HepG2 (cell line): ENCODE measurements around the gene BCAN. TPM values are rescaled to one million over a fixed set of nuclear protein-coding genes. Genes with fewer than 3 reads are reported as not detected.

ENCODE experiments used
- KMT2A ChIP-seq: sonication (generic); formaldehyde crosslinking; IDR thresholded peaks from 2 replicates; pipeline ENCODE4 v1.4.0; 2020; ENCODE audit warnings: missing genetic modification reagents
- KMT2B ChIP-seq: IDR thresholded peaks from 2 replicates; pipeline ENCODE4 v1.6.1; 2016; ENCODE audit warnings: missing genetic modification reagents, missing compliant biosample characterization
- ZNF264 ChIP-seq: sonication (generic); formaldehyde crosslinking; IDR thresholded peaks from 2 replicates; pipeline ENCODE4 v1.4.0; 2020; ENCODE audit warnings: missing genetic modification reagents
- ZNF550 ChIP-seq: sonication (generic); formaldehyde crosslinking; IDR thresholded peaks from 2 replicates; pipeline ENCODE4 v1.4.0; 2020; ENCODE audit warnings: mild to moderate bottlenecking, missing genetic modification reagents, borderline replicate concordance
- ZNF569 ChIP-seq: sonication (generic); formaldehyde crosslinking; IDR thresholded peaks from 2 replicates; pipeline ENCODE4 v1.5.0; 2020; ENCODE audit warnings: mild to moderate bottlenecking, missing genetic modification reagents, moderate library complexity, borderline replicate concordance
- ZNF670 ChIP-seq: sonication (generic); formaldehyde crosslinking; IDR thresholded peaks from 2 replicates; pipeline ENCODE4 v1.8.0; 2022; ENCODE audit warnings: mild to moderate bottlenecking, missing genetic modification reagents, borderline replicate concordance
- polyA plus RNA-seq, 8 experiments: library from polyadenylated mRNA; depleted of rRNA in 3 of 8; stranded (reverse) in 7 of 8; unstranded in 1 of 8; fragments of >200 nt; fragmentation: Illumina TruSeq in 4 of 8; extraction: Trizol in 4 of 8; gene quantifications; 2 replicates each; pipeline versions ENCODE4 v1.2.1 to v1.2.3, GENCODE V29; 2011 to 2016; ENCODE audit warnings: low read depth in 4 of 8, missing spikeins in 1 of 8, mixed read lengths in 1 of 8; ENCODE audit not compliant: insufficient read depth in 1 of 8
- total RNA-seq, 5 experiments: library from RNA; depleted of rRNA; stranded (reverse); fragments of >200 nt; fragmentation: Illumina TruSeq; extraction: Trizol; gene quantifications; 2 replicates each; pipeline ENCODE4 v1.2.3, GENCODE V29; 2016; ENCODE audit warnings: low read depth in 1 of 5
- TF ChIP-seq, protein P1 (sequence below): sonication (generic); formaldehyde crosslinking; conservative IDR thresholded peaks from 2 replicates; pipeline ENCODE4 v1.8.1; 2023; ENCODE audit warnings: missing genetic modification reagents
- TF ChIP-seq, protein P2 (sequence below): sonication (generic); formaldehyde crosslinking; IDR thresholded peaks from 2 replicates; pipeline ENCODE4 v1.9.0; 2021; ENCODE audit warnings: missing genetic modification reagents, borderline replicate concordance
- TF ChIP-seq, protein P3 (sequence below), 2 experiments: sonication (generic) in 1 of 2; formaldehyde crosslinking in 1 of 2; IDR thresholded peaks; 2 replicates each; pipeline versions ENCODE4 v1.4.0 to v1.6.1; 2016 to 2020; ENCODE audit warnings: borderline replicate concordance in 1 of 2, low read depth in 1 of 2, mild to moderate bottlenecking in 1 of 2, missing genetic modification reagents in 1 of 2
- TF ChIP-seq, protein P4 (sequence below): sonication (generic); formaldehyde crosslinking; IDR thresholded peaks from 2 replicates; pipeline ENCODE4 v1.4.0; 2020; ENCODE audit warnings: mild to moderate bottlenecking, missing genetic modification reagents

Gene BCAN
- total and polyA plus RNA-seq, 2 of the 13 experiments (the other 11 are each of a cell fraction or from before 2014, with no cell fraction given) = not detected

DNA sequence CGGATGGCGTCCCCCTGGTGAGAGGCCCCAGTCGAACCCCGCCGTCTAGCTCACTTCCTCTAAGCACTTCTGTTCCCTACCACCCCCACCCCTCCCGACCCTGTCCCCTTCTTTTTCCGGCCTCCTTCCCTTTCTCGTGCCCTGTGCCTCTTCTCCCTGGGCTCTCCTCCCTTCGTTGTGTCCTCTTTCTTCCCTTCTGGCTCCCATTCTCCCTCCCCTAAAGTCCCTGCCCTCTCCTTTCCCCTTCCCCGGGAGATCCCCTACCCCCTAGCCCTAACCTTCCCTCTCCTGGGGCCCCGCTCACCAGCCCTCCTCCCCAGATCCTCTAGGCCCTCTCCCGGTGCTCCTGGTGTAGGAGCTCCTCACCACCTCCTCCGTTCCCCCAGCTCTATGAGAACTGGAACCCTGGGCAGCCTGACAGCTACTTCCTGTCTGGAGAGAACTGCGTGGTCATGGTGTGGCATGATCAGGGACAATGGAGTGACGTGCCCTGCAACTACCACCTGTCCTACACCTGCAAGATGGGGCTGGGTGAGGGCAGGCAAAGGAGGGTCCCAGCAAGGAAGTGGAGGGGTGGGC is 15.9 kb downstream of the BCAN start (continued):
- TF ChIP-seq, protein P1, sequence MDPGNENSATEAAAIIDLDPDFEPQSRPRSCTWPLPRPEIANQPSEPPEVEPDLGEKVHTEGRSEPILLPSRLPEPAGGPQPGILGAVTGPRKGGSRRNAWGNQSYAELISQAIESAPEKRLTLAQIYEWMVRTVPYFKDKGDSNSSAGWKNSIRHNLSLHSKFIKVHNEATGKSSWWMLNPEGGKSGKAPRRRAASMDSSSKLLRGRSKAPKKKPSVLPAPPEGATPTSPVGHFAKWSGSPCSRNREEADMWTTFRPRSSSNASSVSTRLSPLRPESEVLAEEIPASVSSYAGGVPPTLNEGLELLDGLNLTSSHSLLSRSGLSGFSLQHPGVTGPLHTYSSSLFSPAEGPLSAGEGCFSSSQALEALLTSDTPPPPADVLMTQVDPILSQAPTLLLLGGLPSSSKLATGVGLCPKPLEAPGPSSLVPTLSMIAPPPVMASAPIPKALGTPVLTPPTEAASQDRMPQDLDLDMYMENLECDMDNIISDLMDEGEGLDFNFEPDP (CRISPR knock-in tag) = no peak
- TF ChIP-seq ZNF550 (no peak), KMT2A (CRISPR knock-in tag) (no peak), ZNF264 (CRISPR knock-in tag) (no peak), KMT2B (CRISPR knock-in tag) (no peak), ZNF569 (CRISPR knock-in tag) (no peak), ZNF670 (CRISPR knock-in tag) (no peak)
- TF ChIP-seq, protein P2, sequence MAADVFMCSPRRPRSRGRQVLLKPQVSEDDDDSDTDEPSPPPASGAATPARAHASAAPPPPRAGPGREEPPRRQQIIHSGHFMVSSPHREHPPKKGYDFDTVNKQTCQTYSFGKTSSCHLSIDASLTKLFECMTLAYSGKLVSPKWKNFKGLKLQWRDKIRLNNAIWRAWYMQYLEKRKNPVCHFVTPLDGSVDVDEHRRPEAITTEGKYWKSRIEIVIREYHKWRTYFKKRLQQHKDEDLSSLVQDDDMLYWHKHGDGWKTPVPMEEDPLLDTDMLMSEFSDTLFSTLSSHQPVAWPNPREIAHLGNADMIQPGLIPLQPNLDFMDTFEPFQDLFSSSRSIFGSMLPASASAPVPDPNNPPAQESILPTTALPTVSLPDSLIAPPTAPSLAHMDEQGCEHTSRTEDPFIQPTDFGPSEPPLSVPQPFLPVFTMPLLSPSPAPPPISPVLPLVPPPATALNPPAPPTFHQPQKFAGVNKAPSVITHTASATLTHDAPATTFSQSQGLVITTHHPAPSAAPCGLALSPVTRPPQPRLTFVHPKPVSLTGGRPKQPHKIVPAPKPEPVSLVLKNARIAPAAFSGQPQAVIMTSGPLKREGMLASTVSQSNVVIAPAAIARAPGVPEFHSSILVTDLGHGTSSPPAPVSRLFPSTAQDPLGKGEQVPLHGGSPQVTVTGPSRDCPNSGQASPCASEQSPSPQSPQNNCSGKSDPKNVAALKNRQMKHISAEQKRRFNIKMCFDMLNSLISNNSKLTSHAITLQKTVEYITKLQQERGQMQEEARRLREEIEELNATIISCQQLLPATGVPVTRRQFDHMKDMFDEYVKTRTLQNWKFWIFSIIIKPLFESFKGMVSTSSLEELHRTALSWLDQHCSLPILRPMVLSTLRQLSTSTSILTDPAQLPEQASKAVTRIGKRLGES = no peak
- TF ChIP-seq, protein P3, sequence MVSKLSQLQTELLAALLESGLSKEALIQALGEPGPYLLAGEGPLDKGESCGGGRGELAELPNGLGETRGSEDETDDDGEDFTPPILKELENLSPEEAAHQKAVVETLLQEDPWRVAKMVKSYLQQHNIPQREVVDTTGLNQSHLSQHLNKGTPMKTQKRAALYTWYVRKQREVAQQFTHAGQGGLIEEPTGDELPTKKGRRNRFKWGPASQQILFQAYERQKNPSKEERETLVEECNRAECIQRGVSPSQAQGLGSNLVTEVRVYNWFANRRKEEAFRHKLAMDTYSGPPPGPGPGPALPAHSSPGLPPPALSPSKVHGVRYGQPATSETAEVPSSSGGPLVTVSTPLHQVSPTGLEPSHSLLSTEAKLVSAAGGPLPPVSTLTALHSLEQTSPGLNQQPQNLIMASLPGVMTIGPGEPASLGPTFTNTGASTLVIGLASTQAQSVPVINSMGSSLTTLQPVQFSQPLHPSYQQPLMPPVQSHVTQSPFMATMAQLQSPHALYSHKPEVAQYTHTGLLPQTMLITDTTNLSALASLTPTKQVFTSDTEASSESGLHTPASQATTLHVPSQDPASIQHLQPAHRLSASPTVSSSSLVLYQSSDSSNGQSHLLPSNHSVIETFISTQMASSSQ (IDR thresholded peaks at IDR 0.05; ENCODE audit: low read depth) = no peak
- TF ChIP-seq, protein P3 (CRISPR knock-in tag; IDR thresholded peaks at IDR 0.05; ENCODE audit: borderline replicate concordance) = no peak
- TF ChIP-seq, protein P4, sequence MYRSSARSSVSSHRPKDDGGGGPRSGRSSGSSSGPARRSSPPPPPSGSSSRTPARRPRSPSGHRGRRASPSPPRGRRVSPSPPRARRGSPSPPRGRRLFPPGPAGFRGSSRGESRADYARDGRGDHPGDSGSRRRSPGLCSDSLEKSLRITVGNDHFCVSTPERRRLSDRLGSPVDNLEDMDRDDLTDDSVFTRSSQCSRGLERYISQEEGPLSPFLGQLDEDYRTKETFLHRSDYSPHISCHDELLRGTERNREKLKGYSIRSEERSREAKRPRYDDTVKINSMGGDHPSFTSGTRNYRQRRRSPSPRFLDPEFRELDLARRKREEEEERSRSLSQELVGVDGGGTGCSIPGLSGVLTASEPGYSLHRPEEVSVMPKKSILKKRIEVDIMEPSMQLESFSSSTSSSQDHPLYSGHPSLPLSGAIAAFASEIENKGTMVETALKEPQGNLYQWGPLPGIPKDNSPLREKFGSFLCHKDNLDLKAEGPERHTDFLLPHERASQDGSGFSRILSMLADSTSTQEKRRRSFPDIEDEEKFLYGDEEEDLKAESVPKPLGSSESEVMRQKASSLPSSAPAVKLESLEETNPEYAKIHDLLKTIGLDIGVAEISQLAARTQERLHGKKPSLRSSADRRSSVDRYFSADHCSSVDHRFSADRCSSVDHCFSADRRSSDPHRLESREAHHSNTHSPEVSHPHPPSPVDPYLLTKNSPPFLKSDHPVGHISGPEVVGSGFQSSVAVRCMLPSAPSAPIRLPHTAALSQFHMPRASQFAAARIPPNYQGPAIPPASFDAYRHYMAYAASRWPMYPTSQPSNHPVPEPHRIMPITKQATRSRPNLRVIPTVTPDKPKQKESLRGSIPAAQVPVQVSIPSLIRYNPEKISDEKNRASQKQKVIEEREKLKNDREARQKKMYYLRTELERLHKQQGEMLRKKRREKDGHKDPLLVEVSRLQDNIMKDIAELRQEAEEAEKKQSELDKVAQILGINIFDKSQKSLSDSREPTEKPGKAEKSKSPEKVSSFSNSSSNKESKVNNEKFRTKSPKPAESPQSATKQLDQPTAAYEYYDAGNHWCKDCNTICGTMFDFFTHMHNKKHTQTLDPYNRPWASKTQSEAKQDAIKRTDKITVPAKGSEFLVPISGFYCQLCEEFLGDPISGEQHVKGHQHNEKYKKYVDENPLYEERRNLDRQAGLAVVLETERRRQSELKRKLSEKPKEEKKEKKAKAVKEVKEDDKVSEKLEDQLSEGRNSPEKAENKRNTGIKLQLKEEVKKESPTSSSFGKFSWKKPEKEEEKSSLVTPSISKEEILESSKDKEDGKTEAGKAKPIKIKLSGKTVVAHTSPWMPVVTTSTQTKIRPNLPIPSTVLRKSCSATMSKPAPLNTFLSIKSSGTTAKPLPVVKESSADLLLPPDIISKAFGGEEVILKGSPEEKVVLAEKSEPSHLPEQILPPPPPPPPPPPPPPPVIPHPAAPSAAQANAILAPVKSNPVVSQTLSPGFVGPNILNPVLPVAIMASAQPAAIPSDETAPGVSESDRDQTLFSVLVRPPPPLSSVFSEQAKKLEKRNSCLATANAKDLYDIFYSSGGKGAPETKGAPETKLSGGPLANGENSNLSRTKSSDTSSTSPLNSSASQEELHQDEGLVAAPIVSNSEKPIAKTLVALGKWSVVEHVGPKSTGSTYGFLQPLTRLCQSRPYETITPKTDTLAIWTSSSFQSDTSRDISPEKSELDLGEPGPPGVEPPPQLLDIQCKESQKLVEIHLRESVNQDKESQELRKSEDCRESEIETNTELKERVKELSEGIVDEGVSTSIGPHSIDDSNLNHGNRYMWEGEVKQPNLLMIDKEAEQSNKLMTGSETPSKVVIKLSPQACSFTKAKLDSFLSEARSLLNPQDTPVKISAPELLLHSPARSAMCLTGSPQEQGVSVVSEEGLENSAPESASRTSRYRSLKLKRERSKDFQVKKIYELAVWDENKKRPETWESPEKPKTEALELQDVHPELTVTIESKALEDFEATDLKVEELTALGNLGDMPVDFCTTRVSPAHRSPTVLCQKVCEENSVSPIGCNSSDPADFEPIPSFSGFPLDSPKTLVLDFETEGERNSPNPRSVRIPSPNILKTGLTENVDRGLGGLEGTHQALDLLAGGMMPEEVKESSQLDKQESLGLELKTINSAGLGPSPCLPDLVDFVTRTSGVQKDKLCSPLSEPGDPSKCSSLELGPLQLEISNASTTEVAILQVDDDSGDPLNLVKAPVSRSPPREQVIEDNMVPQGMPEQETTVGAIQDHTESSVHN (CRISPR knock-in tag) = no peak
